GM21825 (cell line): ENCODE data around the gene CNNM4.

Source experiments
- ATAC-seq: cut with Tn5 transposase; IDR thresholded peaks from one replicate; pipeline ENCODE4 v1.9.1; 2021; ENCODE audit warnings: mild to moderate bottlenecking, moderate library complexity; ENCODE audit not compliant: unreplicated experiment

CNNM4 gene

GRCh38 chr2:96828874-96829273, 68.2 kb downstream of the CNNM4 start:
- ATAC-seq, result no peak

- ATAC-seq, result no peak
Measured at GRCh38 chr2:96830044-96830562, 69.4 kb downstream of the CNNM4 start.

GRCh38 chr2:96831679-96832078, 71.0 kb downstream of the CNNM4 start:
- ATAC-seq, result no peak

- ATAC-seq, result no peak
Measured at GRCh38 chr2:96832408-96832753, 71.7 kb downstream of the CNNM4 start.

GRCh38 chr2:96832754-96833507, 72.2 kb downstream of the CNNM4 start:
- no peak for ATAC-seq

GRCh38 chr2:96835830-96836229, 75.1 kb downstream of the CNNM4 start:
- ATAC-seq, result no peak

GRCh38 chr2:96837575-96837974, 76.9 kb downstream of the CNNM4 start:
- ATAC-seq, result no peak

GRCh38 chr2:96838345-96839292, 77.9 kb downstream of the CNNM4 start:
- ATAC-seq, result no peak

GRCh38 chr2:96839293-96839874, 78.7 kb downstream of the CNNM4 start:
- peak; percentile 63 for ATAC-seq

GRCh38 chr2:96839875-96840850, 79.5 kb downstream of the CNNM4 start:
- no peak for ATAC-seq

GRCh38 chr2:96841701-96842495, 81.2 kb downstream of the CNNM4 start:
- no peak for ATAC-seq

- ATAC-seq, result no peak
Measured at GRCh38 chr2:96842600-96842999, 81.9 kb downstream of the CNNM4 start.

- ATAC-seq, result no peak
Measured at GRCh38 chr2:96843538-96844268, 83.0 kb downstream of the CNNM4 start, which contains the start of gene ANKRD23. Gene ANKRD23 (minus strand): TSS chr2:96844021. CDS start chr2:96843992, 29 bp downstream.

GRCh38 chr2:96844405-96844808, 83.7 kb downstream of the CNNM4 start:
- ATAC-seq, result no peak

- no peak for ATAC-seq
Measured at GRCh38 chr2:96846825-96847224, 86.1 kb downstream of the CNNM4 start.

GRCh38 chr2:96847586-96847985, 86.9 kb downstream of the CNNM4 start:
- ATAC-seq, result no peak

GRCh38 chr2:96848264-96848663, 87.6 kb downstream of the CNNM4 start:
- ATAC-seq, result no peak

- no peak for ATAC-seq
Measured at GRCh38 chr2:96852667-96853066, 92.0 kb downstream of the CNNM4 start.

GRCh38 chr2:96853321-96853720, 92.6 kb downstream of the CNNM4 start:
- no peak for ATAC-seq
